C4-2B (cell line): ENCODE results near the gene ANKIB1.
"Not testable (repeated sequence)": the region's sequence is repeated elsewhere in the genome, so short reads cannot be mapped to it uniquely, and the experiment has no call there.

ENCODE experiments used
- H3K27ac ChIP-seq: fragments of 450-650 bp; 2 replicates; pipeline ENCODE4 v1.5.1; 2017
- CTCF ChIP-seq: fragments of 450-650 bp; conservative IDR thresholded peaks from 2 replicates; pipeline ENCODE4 v1.5.1; 2017; ENCODE audit warnings: mild to moderate bottlenecking
- ZFX ChIP-seq: fragments of 450-650 bp; IDR thresholded peaks from 2 replicates; pipeline ENCODE4 v1.6.1; 2017

Gene ANKIB1

DNA sequence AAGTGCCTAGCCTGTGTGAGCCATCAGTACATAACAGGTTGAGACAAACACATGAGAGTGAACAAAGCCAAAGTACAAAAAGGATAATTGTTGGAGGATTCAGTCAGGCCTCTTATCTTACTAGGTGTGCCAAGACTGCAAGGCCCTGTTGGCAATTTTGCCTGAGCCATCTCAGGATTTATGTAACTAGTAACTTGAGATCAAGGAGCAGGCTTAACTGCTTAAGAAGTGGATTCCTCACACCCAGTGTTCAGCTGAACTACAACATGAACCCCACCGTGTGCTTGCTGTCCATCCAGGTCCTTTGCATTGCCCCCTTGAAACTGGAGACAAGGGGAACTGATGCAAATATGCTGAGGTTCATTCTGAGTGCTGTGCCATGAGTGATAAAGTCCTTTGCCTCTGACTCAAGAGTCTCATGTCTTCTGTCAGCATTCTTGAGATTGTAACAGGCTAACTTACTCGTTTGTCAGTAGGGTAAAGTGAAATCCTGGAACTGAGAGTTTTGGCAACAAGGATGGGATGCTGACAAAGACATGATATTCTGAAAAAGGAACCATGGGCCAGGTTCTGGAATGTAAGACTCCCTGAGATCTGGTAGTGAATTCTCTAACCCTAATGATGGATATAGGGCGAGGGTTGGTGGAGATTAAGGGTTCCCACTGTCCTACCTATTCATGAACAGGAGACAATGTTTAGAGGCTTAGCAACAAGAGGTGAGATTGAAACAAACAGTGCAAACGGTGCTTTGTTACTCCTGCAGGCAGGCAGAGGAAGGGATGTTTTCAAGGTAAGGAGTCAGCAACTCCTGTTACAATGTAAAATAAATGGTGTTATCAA is 157.4 kb downstream of the ANKIB1 start:
- TF ChIP-seq ZFX: no peak
- no peak for TF ChIP-seq CTCF
- H3K27ac ChIP-seq: no peak overlapping the region

GRCh38 chr7:92403760-92404074 is 157.9 kb downstream of the ANKIB1 start:
- H3K27ac ChIP-seq: no peak overlapping the region
- TF ChIP-seq CTCF: no peak
- TF ChIP-seq ZFX: no peak

DNA sequence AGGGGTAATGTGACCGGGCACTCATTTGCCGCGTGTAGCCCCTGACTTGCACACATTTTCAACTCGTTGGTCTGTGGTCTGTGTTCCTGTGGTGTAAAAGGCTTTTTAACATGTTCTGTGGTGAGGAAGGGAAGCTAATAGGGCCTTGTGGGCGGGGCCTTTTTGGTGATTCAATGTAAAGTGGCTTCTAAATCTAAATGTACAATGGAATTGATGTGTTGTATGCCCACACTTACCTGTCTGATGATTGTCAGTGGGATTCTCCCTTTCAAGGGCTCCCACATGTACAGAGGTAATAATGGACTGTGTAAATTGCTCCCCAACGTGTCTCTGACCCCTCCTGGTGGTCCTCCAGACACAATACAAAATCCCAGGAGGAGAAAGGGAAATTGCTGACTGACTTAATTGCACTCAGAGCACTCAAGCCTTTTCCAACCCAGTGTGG is 158.4 kb downstream of the ANKIB1 start:
- TF ChIP-seq CTCF (no peak), ZFX (no peak)
- no peak overlapping the region for H3K27ac ChIP-seq

- no peak for TF ChIP-seq CTCF
- TF ChIP-seq ZFX: no peak
- H3K27ac ChIP-seq: no peak overlapping the region
Observed at GRCh38 chr7:92409357-92409756, 163.6 kb downstream of the ANKIB1 start.

DNA sequence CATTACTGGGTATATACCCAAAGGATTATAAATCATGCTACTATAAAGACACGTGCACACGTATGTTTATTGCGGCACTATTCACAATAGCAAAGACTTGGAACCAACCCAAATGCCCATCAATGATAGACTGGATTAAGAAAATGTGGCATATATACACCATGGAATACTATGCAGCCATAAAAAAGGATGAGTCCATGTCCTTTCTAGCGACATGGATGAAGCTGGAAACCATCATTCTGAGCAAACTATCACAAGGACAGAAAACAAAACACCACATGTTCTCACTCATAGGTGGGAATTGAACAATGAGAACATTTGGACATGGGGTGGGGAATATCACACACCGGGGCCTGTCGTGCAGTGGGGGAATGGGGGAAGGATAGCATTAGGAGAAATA is 164.4 kb downstream of the ANKIB1 start:
- not testable (repeated sequence) for H3K27ac ChIP-seq

- TF ChIP-seq ZFX: no peak
- no peak for TF ChIP-seq CTCF
- no peak overlapping the region for H3K27ac ChIP-seq
Observed at GRCh38 chr7:92412745-92413144, 167.0 kb downstream of the ANKIB1 start.

- no peak overlapping the region for H3K27ac ChIP-seq
- TF ChIP-seq CTCF: no peak
- no peak for TF ChIP-seq ZFX
Observed at GRCh38 chr7:92413550-92413949, 167.8 kb downstream of the ANKIB1 start.

GRCh38 chr7:92415225-92415624 is 169.5 kb downstream of the ANKIB1 start:
- TF ChIP-seq ZFX (no peak), CTCF (no peak)
- H3K27ac ChIP-seq: no peak overlapping the region
